ENCODE data around the gene IGSF23.
"Not testable (repeated sequence)": the region's sequence is repeated elsewhere in the genome, so short reads cannot be mapped to it uniquely, and the experiment has no call there.

IGSF23 gene

DNA sequence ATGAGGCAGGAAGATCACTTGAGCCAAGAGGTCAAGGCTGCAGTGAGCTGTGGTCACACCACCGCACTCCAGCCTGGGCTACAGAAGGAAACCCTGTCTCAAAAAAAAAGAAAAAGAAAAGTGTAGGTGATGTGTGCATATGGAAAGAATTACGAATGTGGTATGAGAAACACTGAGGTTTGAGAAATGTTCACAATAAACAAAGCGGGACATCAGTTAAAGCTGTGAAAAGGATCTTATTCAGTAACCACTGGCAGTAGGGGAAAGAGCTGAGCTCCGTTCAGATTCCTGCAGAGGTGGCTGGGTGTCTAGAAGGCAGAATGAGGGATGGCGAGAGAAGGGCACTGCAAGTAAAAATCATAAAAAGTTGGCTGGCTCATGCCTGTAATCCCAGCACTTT lies 4.1 kb upstream of the IGSF23 start:
- in situ Hi-C loops (cut with HindIII; ENCODE audit: low sequenced_read_pairs), result no loop called here

DNA sequence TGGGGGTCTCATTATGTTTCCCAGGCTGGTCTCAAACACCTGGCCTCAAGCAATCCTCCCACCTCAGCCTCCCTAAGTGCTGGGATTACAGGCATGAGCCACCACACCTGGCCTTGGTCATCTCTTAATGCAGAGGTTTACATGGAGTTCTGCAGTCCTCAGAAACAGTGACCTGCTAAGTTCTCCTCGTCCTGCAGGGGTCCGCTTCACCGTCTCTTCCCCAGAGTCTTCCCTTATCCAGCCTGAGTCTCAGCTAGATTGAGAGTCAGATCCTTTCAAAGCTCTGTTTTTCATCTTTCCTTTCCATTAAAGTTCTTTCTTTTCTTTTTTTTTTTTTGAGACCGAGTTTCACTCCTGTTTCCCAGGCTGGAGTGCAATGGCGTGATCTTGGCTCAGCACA lies 2.9 kb upstream of the IGSF23 start:
- in situ Hi-C loops (cut with HindIII; ENCODE audit: low sequenced_read_pairs), result not testable (repeated sequence)

DNA sequence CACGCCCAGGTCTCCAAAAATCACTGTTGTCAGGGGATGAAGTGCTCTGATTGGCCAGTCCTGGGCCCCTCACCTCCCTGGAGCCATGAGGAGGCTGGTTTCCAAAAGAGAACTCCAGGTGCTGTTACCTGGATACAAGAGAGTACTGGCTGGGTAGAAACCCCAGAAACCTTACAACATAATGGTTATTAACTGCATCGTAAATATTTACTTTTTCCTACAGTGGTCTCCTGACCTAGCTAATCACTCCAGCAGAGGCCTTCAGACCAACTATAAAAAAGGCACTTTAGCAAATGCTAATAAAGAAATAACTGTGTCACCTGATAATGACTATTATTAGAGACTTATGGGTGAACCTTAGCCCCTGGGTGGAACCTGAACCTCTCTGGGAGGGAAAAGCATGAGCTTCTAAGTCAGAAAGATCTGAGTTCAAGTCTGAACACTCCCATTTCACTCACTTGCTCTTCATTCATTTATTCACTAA lies 1.5 kb upstream of the IGSF23 start:
- in situ Hi-C loops (cut with HindIII; ENCODE audit: low sequenced_read_pairs), result no loop called here

DNA sequence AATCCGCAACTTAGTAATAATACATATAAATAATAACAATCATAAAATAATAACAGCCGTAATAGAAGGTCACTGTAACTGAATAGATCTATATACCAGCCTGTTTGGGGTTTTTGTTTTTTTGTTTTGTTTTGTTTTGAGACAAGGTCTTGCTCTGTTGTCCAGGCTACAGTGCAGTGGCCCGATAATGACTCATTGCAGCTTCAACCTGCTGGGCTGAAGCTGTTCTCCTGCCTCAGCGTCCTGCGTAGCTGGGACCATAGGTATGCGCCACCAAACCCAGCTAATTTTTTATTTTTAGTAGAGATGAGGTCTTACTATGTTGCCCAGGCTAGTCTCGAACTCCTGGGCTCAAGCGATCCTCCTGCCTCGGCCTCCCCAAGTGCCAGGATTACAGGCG lies 950 bp downstream of the IGSF23 start:
- in situ Hi-C loops (cut with HindIII; ENCODE audit: low sequenced_read_pairs), result no loop called here

DNA sequence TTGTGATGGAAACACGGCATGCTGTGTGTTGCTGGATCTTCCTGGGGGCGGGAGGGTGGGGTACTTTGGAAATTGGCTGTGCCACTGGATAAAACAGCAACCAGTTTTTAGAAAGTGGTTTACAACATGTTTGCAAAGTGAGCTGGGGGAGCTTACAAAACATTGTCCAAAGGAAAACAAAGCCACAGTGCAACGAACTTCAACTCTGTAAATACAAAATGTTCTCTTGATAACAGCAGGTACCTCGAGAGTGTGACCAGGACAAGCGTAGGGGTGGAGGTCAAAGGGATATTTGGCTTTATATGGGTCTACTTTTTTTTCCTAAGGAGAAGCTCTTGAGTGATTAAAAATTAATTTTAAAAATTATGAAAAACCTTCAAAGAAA lies 2.5 kb downstream of the IGSF23 start:
- in situ Hi-C loops (cut with HindIII; ENCODE audit: low sequenced_read_pairs), result no loop called here

DNA sequence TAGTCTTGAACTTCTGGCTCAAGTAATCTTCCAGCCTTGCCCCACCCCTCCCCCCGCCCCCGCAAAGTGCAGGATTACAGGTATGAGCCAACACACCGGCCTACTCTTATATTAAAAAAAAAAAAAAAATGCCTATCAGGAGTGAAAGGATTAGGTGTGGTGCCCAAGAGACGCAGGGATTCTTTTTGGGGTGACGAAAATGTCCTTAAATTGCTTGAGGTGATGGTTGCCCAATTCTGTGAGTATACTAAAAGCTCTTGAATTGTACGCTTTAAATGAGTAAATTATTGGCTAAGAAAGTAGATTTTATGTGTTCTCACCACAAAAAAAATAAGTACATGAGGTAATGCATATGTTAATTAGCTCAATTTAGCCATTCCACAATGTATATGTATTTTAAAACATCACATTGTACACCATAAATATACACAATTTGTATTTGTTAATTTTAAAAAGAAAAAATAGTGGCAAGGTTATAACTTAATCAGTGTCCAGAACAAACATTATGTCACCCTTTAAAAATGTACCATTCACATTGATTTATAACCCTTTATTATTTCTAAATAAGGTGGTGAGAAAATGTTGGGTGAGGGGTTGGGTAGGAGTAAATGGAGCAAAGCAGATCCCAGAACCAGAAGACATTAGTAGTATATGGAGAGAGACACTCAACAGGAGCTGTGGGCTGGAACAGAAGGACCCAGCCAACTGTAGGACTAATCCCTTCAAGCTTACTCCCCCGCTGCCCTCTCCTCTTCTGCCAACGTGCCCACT lies 3.9 kb downstream of the IGSF23 start:
- in situ Hi-C loops (cut with HindIII; ENCODE audit: low sequenced_read_pairs), result no loop called here

DNA sequence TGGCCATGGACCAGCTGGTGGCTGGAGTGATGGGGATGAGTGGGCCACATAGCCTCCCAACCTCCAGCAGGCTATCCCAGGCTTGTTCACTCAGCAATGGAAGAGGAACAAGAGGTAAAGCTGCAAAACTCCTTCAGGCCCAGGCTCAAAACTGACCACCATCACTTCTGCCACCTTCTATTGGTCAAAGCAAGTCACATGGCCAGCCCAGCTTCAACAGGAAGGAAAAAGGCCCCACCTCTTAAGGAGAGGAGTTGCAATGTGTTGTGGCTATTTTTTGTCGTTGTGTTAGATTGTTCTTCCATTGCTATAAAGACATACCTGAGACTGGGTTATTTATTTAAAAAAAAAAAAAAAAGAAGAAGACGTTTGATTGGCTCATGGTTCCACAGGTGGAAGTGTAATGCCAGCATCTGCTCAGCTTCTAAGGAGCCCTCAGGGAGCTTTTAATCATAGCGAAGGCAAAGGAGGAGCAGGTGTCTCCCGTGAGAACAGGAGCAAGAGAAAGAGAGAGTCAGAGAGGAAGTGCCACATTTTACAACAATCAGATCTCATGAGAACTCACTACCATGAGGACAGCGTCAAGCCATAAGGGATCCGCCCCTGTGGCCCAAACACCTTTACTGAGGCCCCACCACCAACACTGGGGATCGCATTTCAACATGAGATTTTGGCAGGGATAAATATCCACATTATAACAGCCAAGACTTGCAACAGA lies 5.4 kb downstream of the IGSF23 start:
- in situ Hi-C loops (cut with HindIII; ENCODE audit: low sequenced_read_pairs), result no loop called here

DNA sequence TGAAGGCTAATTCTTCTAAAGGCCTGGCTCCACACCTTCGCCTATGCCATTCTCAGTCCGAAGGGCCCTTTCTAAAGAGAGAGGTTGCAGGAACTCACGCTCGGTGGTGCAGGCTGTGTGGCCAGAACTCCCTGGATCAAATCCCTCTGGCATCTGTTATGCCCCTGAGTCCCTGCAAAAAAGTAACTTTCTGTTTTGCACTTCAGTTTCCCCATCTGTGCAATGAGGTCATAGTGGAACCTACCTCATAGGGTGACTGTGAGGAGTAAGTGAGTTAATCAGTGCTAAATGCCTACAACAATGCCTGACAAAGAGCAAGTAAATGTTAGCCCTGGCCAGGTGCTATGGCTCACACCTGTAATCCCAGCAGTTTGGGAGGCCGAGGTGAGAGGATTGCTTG lies 7.3 kb downstream of the IGSF23 start:
- in situ Hi-C loops (cut with HindIII; ENCODE audit: low sequenced_read_pairs), result no loop called here

DNA sequence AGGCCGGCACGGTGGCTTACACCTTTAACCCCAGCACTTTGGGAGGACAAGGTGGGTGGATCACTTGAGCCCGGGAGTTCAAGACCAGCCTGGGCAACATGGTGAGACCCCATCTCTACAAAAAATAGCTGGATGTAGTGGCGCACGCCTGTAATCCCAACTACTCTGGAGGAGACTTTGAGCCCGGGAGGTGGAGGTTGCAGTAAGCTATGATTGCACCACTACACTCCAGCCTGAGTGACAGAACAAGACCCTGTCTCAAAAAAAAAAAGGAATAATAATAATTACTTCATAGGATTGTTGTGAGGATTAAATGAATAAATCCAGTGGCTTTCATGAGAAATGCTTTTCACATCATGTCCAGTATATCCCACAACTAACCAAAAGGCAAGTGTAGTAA lies 8.0 kb downstream of the IGSF23 start:
- in situ Hi-C loops (cut with HindIII; ENCODE audit: low sequenced_read_pairs), result no loop called here

DNA sequence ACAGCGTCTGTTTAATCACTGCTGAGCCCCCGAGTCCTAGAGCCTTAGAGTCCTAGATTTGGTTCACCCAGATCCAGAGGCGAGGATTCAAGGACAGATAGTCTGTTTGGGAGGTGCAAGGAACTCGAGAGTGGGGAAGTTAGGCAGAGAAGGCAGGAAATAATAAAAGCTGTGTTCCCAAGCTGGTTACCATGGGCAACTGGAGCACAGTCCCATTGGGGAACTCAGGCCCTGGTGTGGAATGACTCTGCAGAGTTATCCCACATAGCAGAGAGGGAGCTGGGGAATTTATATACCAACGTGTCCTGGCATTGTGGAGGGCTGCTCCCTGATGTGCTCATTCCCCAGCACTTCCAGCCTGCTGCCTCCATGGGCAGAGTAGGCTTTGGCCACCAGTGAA lies 9.7 kb downstream of the IGSF23 start:
- in situ Hi-C loops (cut with HindIII; ENCODE audit: low sequenced_read_pairs), result no loop called here

DNA sequence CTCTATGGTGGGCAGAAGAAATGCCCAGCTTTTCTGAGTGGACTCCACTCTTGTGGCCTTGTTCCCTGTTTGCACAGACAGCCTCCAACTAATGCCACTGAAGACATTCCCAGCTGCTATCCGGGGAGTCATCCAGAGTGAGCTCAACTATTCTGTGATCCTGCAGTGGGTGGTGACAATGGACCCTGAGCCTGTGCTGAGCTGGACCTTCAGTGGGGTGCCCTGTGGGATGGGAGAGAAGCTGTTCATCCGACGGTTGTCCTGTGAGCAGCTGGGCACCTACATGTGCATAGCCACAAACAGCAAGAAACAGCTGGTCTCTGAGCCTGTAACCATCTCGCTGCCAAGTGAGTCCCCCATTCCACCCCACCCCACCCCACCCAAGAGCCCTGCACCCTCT lies 10.3 kb downstream of the IGSF23 start:
- in situ Hi-C loops (cut with HindIII; ENCODE audit: low sequenced_read_pairs), result no loop called here

DNA sequence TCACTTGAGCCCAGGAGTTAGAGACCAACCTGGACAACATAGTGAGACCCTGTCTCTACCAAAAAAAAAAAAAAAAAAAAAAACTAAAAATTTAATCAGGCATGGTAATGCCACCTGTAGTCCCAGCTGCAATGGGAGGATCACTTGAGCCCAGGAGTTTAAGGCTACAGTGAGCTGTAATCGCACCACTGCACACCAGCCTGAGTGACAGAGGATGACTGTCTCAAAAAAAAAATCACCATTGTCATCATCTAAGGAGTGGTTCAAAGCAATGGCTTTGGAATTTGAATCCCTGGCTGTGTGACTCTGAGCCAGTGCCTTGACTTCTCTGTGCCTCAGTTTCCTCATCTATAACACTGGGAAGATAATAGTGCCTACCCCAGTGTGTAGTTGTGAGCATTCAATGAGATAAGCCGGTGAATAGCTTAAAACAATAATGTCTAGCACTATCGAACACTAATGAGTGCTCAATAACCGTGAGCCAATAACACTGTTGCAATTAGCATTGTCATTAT lies 11.5 kb downstream of the IGSF23 start:
- in situ Hi-C loops (cut with HindIII; ENCODE audit: low sequenced_read_pairs), result no loop called here

DNA sequence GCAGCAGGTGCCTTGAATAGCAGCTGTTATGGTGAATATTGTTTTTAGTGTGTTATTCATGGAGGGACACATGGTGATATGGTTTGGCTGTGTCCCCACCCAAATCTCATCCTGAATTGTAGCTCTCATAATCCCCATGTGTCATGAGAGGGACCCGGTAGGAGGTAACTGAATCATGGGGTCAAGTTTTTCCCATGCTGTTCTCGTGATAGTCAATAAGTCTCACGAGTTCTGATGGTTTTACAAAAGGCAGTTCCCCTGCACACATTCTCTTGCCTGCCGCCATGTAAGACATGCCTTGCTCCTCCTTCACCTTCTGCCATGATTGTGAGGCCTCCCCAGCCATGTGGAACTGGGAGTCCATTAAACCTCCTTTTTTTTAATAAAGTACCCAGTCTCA lies 12.3 kb downstream of the IGSF23 start:
- in situ Hi-C loops (cut with HindIII; ENCODE audit: low sequenced_read_pairs), result not testable (repeated sequence)

DNA sequence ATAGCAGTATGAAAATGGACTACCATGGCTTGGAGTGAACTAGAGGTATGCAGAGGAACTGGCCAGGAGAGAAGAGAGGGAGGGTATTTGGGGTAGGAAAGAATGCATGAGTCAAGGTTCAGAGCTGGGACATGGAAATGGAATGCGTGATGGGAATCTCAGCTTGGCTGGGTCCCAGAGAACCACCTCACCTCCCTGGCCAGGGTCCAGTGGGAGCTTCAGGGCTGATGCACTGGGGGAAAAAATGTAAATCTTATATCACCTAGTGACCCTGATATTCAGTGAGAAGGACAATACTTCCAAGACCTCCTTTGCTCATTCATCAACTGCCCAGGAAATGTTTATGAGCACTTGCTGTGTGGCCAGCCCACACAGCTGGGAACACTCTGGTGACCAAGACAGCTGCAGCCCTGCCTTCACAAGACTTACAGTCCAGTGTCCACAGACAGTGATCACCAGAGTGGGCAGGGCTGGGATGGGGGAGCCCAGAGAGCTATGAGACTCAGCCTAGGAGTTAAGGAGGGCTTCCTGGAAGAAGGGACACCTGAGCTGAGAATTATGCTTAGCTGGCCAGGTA lies 12.8 kb downstream of the IGSF23 start:
- in situ Hi-C loops (cut with HindIII; ENCODE audit: low sequenced_read_pairs), result no loop called here

DNA sequence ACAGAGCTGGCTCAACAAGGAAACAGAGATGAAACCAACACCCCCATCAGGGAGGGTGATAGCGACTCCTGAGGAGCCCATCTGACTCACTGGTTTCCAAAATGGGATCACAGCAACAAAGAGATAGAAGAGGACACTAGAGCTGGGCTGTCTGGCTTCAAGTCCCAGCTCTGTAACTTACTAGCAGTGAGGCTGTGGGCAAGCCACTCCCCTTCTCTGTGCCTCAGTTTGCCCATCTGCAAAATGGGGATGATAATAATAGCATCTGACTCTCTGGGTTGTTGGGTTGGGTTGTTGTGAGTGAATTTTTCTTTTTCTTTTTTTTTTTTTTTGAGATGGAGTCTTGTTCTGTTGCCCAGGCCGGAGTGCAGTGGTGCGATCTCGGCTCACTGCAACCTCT lies 14.3 kb downstream of the IGSF23 start:
- in situ Hi-C loops (cut with HindIII; ENCODE audit: low sequenced_read_pairs), result no loop called here

DNA sequence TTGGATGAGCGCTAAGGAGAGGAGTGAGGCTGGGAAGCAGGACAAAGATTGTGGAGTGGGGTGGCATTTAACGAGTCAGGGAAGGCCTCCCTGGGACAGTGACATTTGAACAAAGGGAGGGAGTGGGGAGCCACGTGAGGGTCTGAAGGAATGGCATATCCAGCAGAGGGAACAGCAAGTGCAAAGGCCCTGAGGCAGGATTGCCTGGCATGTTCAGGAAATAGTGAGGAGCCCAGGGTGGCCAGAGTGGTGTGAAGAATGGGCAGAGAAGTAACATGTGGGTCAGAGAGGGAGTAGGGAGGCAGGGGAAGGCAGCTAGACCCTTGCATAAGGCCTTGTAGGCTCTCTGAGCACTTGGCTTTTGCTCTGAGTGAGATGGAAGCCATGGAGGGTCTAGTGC lies 15.4 kb downstream of the IGSF23 start:
- in situ Hi-C loops (cut with HindIII; ENCODE audit: low sequenced_read_pairs), result no loop called here

DNA sequence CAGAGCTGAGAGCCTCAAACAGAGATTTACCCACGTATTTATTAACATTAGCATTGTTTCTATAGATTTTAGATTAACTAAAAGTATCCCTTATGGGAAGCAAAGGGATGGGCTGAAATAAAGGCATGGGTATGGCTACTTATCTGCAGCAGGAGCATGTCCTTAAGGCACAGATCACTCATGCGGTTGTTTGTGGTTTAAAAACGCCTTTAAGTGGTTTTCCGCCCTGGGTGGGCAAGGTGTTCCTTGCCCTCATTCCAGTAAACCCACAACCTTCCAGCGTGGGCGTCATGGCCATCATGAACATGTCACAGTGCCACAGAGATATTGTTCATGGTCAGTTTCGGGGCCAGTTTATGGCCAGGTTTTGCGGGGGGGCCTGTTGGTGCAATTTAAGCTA lies 18.2 kb downstream of the IGSF23 start:
- in situ Hi-C loops (cut with HindIII; ENCODE audit: low sequenced_read_pairs), result not testable (repeated sequence)

DNA sequence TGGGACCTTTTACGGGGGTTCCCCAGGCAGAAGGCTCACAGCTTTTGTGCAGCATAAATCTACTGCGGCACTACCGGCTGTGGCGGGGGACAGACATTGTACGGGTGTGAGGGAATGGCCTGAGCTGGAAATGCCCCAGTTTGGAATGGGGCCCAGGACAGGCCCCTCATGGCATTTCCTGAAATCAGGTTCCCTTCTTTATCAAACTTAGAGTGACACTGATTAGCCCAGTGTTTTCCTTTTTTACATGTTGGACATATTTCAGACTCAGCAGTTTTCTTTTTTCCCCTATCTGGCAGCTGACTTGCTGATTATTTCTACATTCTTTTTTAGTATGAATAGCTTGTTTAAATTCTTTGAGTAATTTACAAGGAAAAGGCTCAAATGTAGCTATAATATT lies 20.7 kb downstream of the IGSF23 start:
- in situ Hi-C loops (cut with HindIII; ENCODE audit: low sequenced_read_pairs), result not testable (repeated sequence)

DNA sequence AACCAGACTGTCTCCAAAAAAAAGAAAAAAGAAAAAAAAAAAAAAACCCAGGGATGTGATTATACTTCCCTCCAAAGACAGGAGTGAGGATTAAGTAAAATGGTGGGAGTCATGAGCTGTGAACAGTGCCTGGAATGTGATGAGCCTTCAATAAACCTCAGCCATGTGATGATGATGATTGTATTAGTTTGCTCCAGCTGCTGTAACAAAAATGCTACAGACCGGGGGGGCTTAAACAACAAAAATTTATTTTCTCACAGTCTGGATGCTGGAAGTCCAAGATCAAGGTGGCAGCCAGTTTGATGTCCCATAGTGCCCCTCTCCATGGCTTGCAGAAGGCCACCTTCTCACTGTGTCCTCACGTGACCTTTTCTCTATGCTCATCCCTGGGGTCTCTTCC lies 21.4 kb downstream of the IGSF23 start:
- in situ Hi-C loops (cut with HindIII; ENCODE audit: low sequenced_read_pairs), result no loop called here

DNA sequence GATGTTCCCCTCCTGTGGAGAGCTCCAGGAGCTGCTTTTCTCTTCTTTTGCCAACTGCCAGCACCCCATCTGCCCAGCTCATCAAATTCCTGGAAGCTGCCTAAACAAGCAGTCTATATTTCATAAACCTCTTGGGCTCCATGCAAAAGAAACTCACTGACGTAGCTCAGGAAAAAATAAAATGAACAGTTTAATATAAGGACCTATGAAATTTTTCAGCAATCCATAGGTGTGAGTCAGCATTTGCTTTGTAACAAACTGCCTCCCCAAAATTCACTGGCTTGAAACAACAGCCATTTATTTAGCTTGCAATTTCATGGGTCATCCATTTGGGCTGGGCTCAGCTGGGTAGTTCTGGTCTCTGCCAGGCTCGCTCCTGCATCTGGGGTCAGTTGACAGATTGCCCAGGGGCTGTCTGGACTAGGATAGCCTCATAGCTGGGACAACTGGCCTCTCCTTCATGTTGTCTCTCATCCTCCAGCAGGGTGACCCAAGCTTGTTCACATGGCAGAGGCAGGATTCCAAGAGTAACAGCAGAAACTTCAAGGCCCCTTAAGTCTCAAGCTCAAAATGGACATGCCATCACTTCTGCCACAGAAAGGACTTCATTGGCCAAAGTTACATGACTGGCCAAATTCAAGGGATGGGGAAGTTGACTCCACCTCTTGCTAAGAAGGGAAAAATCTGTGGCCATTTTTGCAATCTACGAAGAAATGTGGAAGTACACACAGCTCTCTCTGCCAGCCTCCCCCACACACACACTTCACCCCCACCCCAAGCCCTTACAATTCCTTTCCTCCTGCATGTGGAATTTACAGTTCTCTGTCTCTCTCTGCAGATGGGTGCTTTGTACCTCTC lies 22.4 kb downstream of the IGSF23 start:
- in situ Hi-C loops (cut with HindIII; ENCODE audit: low sequenced_read_pairs), result no loop called here
